Osteocyte (in vitro differentiated cells): Measurements from ENCODE around the gene PRDM16. TPM values are rescaled to one million over a fixed set of nuclear protein-coding genes. Genes with fewer than 3 reads are reported as not detected.

ENCODE experiments used
- DNase-seq: peaks from one replicate; pipeline ENCODE4 v3.0.0; 2021; ENCODE audit warnings: mixed read lengths; ENCODE audit not compliant: unreplicated experiment; ENCODE audit errors: extremely low spot score
- H3K27ac Mint-ChIP-seq: one replicate; pipeline ENCODE4 v1.8.0; 2021; ENCODE audit warnings: mild to moderate bottlenecking, mixed read lengths; ENCODE audit not compliant: unreplicated experiment
- H3K27me3 Mint-ChIP-seq: one replicate; pipeline ENCODE4 v1.8.0; 2021; ENCODE audit warnings: mixed read lengths; ENCODE audit not compliant: unreplicated experiment
- H3K36me3 Mint-ChIP-seq: one replicate; pipeline ENCODE4 v1.8.0; 2021; ENCODE audit warnings: mixed read lengths; ENCODE audit not compliant: unreplicated experiment
- H3K4me1 Mint-ChIP-seq: one replicate; pipeline ENCODE4 v1.8.0; 2021; ENCODE audit warnings: mixed read lengths; ENCODE audit not compliant: unreplicated experiment
- H3K4me3 Mint-ChIP-seq: one replicate; pipeline ENCODE4 v1.8.0; 2021; ENCODE audit warnings: mild to moderate bottlenecking, moderate library complexity, mixed read lengths; ENCODE audit not compliant: unreplicated experiment
- H3K9me3 Mint-ChIP-seq: one replicate; pipeline ENCODE4 v1.8.0; 2021; ENCODE audit warnings: mixed read lengths; ENCODE audit not compliant: unreplicated experiment
- total RNA-seq: library from RNA; stranded (reverse); gene quantifications from 2 replicates; pipeline ENCODE4 v1.2.1, GENCODE V29; 2021
- TF ChIP-seq, protein P1 (sequence below): fragments of 200-600 bp; sonication (generic); IDR thresholded peaks from 2 replicates; pipeline ENCODE4 v1.5.0; 2021; ENCODE audit warnings: antibody characterized with exemption, mild to moderate bottlenecking, moderate library complexity

PRDM16 gene
- total RNA-seq, 1 donor from 2014 or later = 7.1 TPM

DNA sequence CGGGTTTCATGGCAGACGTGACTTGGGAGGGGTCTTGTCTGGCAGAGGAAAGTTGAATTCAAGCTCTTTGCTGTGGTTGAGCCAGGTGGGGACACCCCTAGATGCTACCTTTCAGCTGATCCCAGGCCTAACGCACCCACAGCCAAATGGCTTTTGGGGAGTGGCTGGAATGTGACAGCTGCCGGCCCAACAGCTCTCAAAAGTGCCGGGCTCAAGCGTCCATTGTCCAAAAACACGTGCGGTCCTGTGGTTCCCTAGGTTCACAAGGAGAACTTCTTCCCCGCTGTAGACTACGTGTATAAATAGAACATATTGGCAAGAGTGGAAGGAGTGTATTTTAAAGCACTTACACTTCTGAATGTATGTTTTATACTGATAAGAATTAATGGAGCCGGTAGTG is 298.4 kb downstream of the PRDM16 start:
- no peak overlapping the region for H3K4me3 Mint-ChIP-seq
- peak overlapping the region; percentile 80 for H3K27ac Mint-ChIP-seq
- H3K9me3 Mint-ChIP-seq = no peaks in the 10 kb centered on the region
- TF ChIP-seq, protein P1, sequence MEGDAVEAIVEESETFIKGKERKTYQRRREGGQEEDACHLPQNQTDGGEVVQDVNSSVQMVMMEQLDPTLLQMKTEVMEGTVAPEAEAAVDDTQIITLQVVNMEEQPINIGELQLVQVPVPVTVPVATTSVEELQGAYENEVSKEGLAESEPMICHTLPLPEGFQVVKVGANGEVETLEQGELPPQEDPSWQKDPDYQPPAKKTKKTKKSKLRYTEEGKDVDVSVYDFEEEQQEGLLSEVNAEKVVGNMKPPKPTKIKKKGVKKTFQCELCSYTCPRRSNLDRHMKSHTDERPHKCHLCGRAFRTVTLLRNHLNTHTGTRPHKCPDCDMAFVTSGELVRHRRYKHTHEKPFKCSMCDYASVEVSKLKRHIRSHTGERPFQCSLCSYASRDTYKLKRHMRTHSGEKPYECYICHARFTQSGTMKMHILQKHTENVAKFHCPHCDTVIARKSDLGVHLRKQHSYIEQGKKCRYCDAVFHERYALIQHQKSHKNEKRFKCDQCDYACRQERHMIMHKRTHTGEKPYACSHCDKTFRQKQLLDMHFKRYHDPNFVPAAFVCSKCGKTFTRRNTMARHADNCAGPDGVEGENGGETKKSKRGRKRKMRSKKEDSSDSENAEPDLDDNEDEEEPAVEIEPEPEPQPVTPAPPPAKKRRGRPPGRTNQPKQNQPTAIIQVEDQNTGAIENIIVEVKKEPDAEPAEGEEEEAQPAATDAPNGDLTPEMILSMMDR = no peak
- H3K4me1 Mint-ChIP-seq = peaks cover 59% of the 10 kb centered on the region
- no peak for DNase-seq
- no peaks in the 10 kb centered on the region for H3K36me3 Mint-ChIP-seq
- H3K27me3 Mint-ChIP-seq = no peaks in the 10 kb centered on the region

DNA sequence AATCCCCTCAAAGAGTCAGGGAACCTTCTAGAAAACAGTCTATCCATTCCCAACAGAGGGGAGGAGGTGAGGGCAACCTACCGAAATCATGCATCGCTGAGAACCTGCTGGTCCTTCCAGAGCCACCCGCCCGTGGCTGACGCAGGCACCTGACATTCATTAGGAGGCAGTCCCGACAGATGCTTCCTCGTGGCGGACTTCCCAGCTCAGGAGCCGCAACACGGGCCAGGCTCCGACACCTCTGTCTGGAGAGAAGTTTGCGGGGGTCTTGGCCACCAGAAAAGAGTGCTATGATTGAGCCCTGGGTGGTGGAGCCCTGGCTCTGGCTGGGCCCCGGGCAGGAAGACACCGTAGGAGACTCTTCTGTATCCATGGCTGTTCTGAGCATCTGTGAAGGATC is 299.1 kb downstream of the PRDM16 start:
- H3K27ac Mint-ChIP-seq = peak overlapping the region; percentile 85
- H3K4me3 Mint-ChIP-seq = no peak overlapping the region
- no peaks in the 10 kb centered on the region for H3K36me3 Mint-ChIP-seq
- no peaks in the 10 kb centered on the region for H3K9me3 Mint-ChIP-seq
- no peaks in the 10 kb centered on the region for H3K27me3 Mint-ChIP-seq
- peaks cover 62% of the 10 kb centered on the region for H3K4me1 Mint-ChIP-seq
- no peak for DNase-seq
- TF ChIP-seq, protein P1 = no peak

DNA sequence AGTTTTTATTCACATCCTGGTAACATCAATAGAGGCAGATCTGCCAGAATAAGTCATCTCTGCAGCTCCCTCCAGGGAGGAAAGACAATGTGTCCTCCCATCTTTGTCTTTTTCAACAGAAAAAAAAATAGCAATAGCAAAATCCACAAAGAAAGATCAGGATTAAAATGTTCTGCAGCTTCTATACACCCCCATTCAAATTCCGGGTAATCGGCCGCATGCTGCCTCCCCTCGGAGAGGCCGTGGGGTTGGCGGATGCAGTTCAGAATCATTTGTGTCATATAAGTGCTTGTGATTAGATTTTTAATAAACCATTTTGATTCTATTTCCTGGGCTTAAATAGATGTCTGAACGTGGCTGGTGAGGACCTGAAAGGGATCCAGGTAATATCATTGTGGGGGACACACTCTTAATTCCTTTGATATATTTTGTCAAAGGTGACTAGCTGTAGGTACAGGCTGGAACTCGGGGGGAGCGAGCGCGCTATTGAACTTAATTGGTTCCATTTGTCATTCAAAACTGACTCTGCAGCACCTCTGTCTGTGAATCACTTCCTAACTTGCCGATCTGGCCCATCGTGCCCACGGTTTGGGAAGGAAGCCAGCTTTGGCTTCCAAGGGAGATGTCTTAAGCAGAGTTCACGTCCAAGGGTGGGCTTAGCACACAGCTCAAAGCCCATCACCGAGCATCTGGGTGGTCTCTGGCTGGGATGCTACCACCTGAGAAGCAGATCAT is 299.9 kb downstream of the PRDM16 start:
- H3K27me3 Mint-ChIP-seq = no peaks in the 10 kb centered on the region
- DNase-seq = no peak
- H3K4me3 Mint-ChIP-seq = no peak overlapping the region
- H3K9me3 Mint-ChIP-seq = no peaks in the 10 kb centered on the region
- TF ChIP-seq, protein P1 = no peak
- no peaks in the 10 kb centered on the region for H3K36me3 Mint-ChIP-seq
- H3K4me1 Mint-ChIP-seq = peaks cover 62% of the 10 kb centered on the region
- peak overlapping the region; percentile 85 for H3K27ac Mint-ChIP-seq

DNA sequence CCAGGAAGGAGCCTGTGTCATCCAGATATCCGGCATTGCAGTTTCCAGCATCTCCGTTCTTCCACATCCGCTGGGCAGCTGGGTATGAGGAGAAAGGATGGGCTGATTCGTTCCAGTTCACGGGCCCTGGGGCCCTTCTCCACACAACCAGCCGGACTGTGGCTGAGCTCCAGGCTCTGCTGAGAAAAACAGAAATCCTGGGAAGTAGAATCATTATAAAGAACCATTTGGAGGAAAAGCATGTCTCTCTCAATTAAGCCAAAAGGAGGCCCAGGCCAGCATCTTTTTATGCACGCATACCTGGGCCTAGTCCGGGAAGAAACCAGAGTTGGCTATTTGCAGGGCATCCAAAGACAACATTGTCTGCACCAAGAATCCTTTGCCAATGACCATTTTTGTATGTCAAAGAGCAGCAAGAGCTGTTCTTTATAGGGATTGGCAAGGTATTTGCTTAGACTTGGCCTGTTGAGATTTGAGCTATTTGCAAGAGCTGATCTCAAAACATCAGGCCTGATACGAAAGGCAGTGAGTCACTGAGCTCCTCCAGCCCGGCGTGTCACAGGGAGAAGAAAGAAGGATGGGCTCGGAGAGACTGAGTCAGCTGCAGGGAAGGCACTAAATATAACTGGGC is 300.6 kb downstream of the PRDM16 start:
- TF ChIP-seq, protein P1 = no peak
- Mint-ChIP-seq H3K27me3 (no peaks in the 10 kb centered on the region), H3K27ac (peak overlapping the region; percentile 85), H3K4me3 (no peak overlapping the region), H3K36me3 (no peaks in the 10 kb centered on the region), H3K4me1 (peaks cover 62% of the 10 kb centered on the region), H3K9me3 (no peaks in the 10 kb centered on the region)
- no peak for DNase-seq

DNA sequence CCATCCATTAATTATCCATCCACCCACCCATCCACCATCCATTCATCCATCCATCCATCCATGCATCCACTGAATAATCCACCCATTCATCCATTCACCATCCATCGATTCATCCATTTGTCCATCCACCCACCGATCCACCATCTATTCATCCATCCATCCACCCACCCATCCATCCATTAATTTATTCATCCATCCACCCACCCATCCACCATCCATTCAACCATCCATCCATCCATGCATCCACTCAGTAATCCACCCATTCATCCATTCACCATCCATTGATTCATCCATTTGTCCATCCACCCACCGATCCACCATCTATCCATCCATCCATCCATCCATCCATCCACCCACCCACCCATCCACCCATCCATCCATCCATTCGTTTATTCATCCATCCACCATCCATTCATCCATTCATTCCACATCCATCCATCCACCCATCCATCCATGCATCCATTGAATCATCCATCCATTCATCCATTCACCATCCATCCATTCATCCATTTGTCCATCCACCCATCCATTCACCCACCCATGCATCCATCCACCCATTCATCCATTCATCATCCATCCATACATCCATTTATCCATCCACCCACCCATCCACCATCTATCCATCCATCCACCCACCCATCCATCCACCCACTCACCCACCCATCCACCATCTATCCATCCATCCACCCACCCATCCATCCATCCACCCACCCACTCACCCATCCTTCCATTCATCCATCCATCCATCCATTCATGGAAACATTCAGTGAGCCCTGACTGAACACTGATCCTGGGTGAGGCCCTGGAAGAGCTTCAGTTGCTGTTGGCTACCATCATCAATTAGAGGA is 302.1 kb downstream of the PRDM16 start:
- Mint-ChIP-seq H3K36me3 (no peaks in the 10 kb centered on the region), H3K4me3 (no peak overlapping the region), H3K4me1 (peaks cover 55% of the 10 kb centered on the region), H3K27me3 (peaks cover 7% of the 10 kb centered on the region), H3K9me3 (no peaks in the 10 kb centered on the region), H3K27ac (peak overlapping the region; percentile 34)
- DNase-seq = no peak
- TF ChIP-seq, protein P1 = no peak
